HCT116 (cell line): ENCODE results near the gene PARVA. TPM values are rescaled to one million over a fixed set of nuclear protein-coding genes. Genes with fewer than 3 reads are reported as not detected.

Source experiments
- ATAC-seq: fragments of 200-7000 bp; cut with Tn5 transposase; 2 replicates; pipeline ENCODE4 v1.9.1; 2020; ENCODE audit warnings: mild to moderate bottlenecking, moderate library complexity
- BruUV-seq: library from RNA; stranded (reverse); fragments of 400-500 nt; replicated peaks from 2 replicates; lab custom pipeline; 2021; lab: Mats Ljungman, UMichigan
- CTCF ChIA-PET: fragments of 300-600 bp; sonication (Branson Sonifier 250); formaldehyde crosslinking; loops from one replicate; lab custom pipeline; 2021; ENCODE audit warnings: antibody characterized with exemption; lab: Charles Lee
- POLR2A ChIA-PET: fragments of 300-600, 350-600 bp; sonication (Branson Sonifier 250); formaldehyde crosslinking; loops from one replicate; lab custom pipeline; 2021; ENCODE audit warnings: antibody characterized with exemption; lab: Charles Lee
- RAD21 ChIA-PET, 2 experiments: fragments of 300-600 bp; sonication (Branson Sonifier 250); formaldehyde crosslinking; loops; one replicate each; lab custom pipeline; 2023; ENCODE audit warnings: low total read pairs in 2 of 2; ENCODE audit not compliant: uncharacterized antibody in 2 of 2, unreplicated experiment in 2 of 2, low non-redundant PET in 1 of 2; lab: Charles Lee
- DNase-seq: peaks from one replicate; pipeline ENCODE4 v3.0.0-alpha.2; 2010; ENCODE audit warnings: low read depth, low spot score
- H2AFZ ChIP-seq: fragments of 200-600 bp; shearing (Covaris generic), sonication (generic); 2 replicates; pipeline ENCODE4 v1.6.1; 2017; ENCODE audit warnings: low read depth, mixed run types, mixed read lengths, antibody characterized with exemption, low read length; ENCODE audit not compliant: poor library complexity, severe bottlenecking
- H3K27ac ChIP-seq: 2 replicates; pipeline ENCODE4 v1.5.1; 2012; ENCODE audit warnings: low read depth, low read length
- H3K27me3 ChIP-seq: fragments of 200-600 bp; sonication (generic); 2 replicates; pipeline ENCODE4 v1.6.1; 2016; ENCODE audit warnings: mixed run types, low read length, mixed read lengths; ENCODE audit not compliant: insufficient read depth
- H3K36me3 ChIP-seq, 2 experiments: fragments of 200-500 bp in 1 of 2; fragments of 200-600 bp in 1 of 2; sonication (Bioruptor generic) in 1 of 2; sonication (generic) in 1 of 2; 2 replicates each; pipeline versions ENCODE4 v1.5.1 to v1.6.1; 2014 to 2016; ENCODE audit warnings: low read length in 2 of 2, inconsistent platforms in 1 of 2, mixed read lengths in 1 of 2, mixed run types in 1 of 2; ENCODE audit not compliant: insufficient read depth in 2 of 2, control insufficient read depth in 1 of 2
- H3K4me1 ChIP-seq, 2 experiments: fragments of 200-600 bp in 1 of 2; sonication (generic) in 1 of 2; 2 replicates each; pipeline versions ENCODE4 v1.5.1 to v1.6.1; 2012 to 2017; ENCODE audit warnings: low read length in 2 of 2, inconsistent platforms in 1 of 2, mild to moderate bottlenecking in 1 of 2, mixed read lengths in 1 of 2, mixed run types in 1 of 2, moderate library complexity in 1 of 2; ENCODE audit not compliant: insufficient read depth in 2 of 2, control insufficient read depth in 1 of 2
- H3K4me2 ChIP-seq: fragments of 200-600 bp; sonication (generic); 2 replicates; pipeline ENCODE4 v1.6.1; 2017; ENCODE audit warnings: mixed run types, low read length, mixed read lengths
- H3K4me3 ChIP-seq, 2 experiments: fragments of 200-600 bp in 1 of 2; sonication (generic) in 1 of 2; replicated peaks in 1 of 2; 2 replicates each; pipeline ENCODE4 v1.5.1; 2011 to 2016; ENCODE audit warnings: low read length in 2 of 2, control low read depth in 1 of 2, low read depth in 1 of 2, mild to moderate bottlenecking in 1 of 2, mixed read lengths in 1 of 2, mixed run types in 1 of 2
- H3K79me2 ChIP-seq: fragments of 200-600 bp; sonication (generic); 2 replicates; pipeline ENCODE4 v1.6.1; 2017; ENCODE audit warnings: mild to moderate bottlenecking, mixed run types, low read length, moderate library complexity, mixed read lengths; ENCODE audit not compliant: insufficient read depth
- H3K9ac ChIP-seq: fragments of 200-600 bp; sonication (generic); 2 replicates; pipeline ENCODE4 v1.6.1; 2016; ENCODE audit warnings: low read length, mixed read lengths
- H3K9me2 ChIP-seq: fragments of 200-600 bp; sonication (generic), shearing (Covaris generic); 2 replicates; pipeline ENCODE4 v1.6.1; 2017; ENCODE audit warnings: mixed run types, mild to moderate bottlenecking, moderate library complexity; ENCODE audit not compliant: insufficient read depth
- H3K9me3 ChIP-seq, 2 experiments: fragments of 200-500 bp in 1 of 2; fragments of 200-600 bp in 1 of 2; sonication (Bioruptor generic) in 1 of 2; sonication (generic) in 1 of 2; 2 replicates each; pipeline ENCODE4 v1.6.1; 2014 to 2017; ENCODE audit warnings: low read length in 2 of 2, mixed read lengths in 2 of 2, inconsistent platforms in 1 of 2, low read depth in 1 of 2, mild to moderate bottlenecking in 1 of 2, mixed run types in 1 of 2, moderate library complexity in 1 of 2; ENCODE audit not compliant: control insufficient read depth in 1 of 2, insufficient read depth in 1 of 2
- H4K20me1 ChIP-seq: fragments of 200-600 bp; sonication (generic), shearing (Covaris generic); 2 replicates; pipeline ENCODE4 v1.6.1; 2017; ENCODE audit warnings: mixed run types, mild to moderate bottlenecking, moderate library complexity; ENCODE audit not compliant: insufficient read depth
- CBX3 ChIP-seq: IDR thresholded peaks from 2 replicates; pipeline ENCODE4 v1.6.1; 2012; ENCODE audit warnings: low read depth
- CTCF ChIP-seq, 3 experiments: fragments of 200-600 bp in 1 of 3; sonication (generic) in 1 of 3; IDR thresholded peaks in 2 of 3; conservative IDR thresholded peaks in 1 of 3; 2 replicates each; pipeline ENCODE4 v1.5.1; 2012 to 2017; ENCODE audit warnings: low read depth in 2 of 3, low read length in 2 of 3, antibody characterized with exemption in 1 of 3, borderline replicate concordance in 1 of 3, control low read depth in 1 of 3, mild to moderate bottlenecking in 1 of 3, mixed read lengths in 1 of 3, mixed run types in 1 of 3, moderate library complexity in 1 of 3; ENCODE audit not compliant: insufficient read depth in 1 of 3
- EGR1 ChIP-seq: IDR thresholded peaks from 2 replicates; pipeline ENCODE4 v1.6.1; 2012; ENCODE audit warnings: low read depth
- ELF1 ChIP-seq: IDR thresholded peaks from 2 replicates; pipeline ENCODE4 v1.6.1; 2012; ENCODE audit warnings: low read depth, borderline replicate concordance
- EZH2phosphoT487 ChIP-seq: fragments of 200-600 bp; IDR thresholded peaks from 2 replicates; pipeline ENCODE4 v1.6.1; 2018; ENCODE audit warnings: antibody characterized with exemption, borderline replicate concordance
- FOSL1 ChIP-seq: IDR thresholded peaks from 2 replicates; pipeline ENCODE4 v1.6.1; 2012; ENCODE audit warnings: low read depth
- MAX ChIP-seq: IDR thresholded peaks from 2 replicates; pipeline ENCODE4 v1.6.1; 2012
- POLR2A ChIP-seq: IDR thresholded peaks from 2 replicates; pipeline ENCODE4 v1.7.0; 2011; ENCODE audit warnings: borderline replicate concordance; ENCODE audit not compliant: insufficient read depth, insufficient read length; ENCODE audit errors: extremely low read depth
- POLR2AphosphoS5 ChIP-seq: IDR thresholded peaks from 2 replicates; pipeline ENCODE4 v1.6.1; 2011; ENCODE audit warnings: mild to moderate bottlenecking, low read depth, low read length, moderate library complexity
- RAD21 ChIP-seq: IDR thresholded peaks from 2 replicates; pipeline ENCODE4 v1.6.1; 2012; ENCODE audit warnings: low read depth, mild to moderate bottlenecking
- REST ChIP-seq: IDR thresholded peaks from 2 replicates; pipeline ENCODE4 v1.6.1; 2012; ENCODE audit warnings: low read depth
- SIN3A ChIP-seq: IDR thresholded peaks from 2 replicates; pipeline ENCODE4 v1.6.1; 2012; ENCODE audit warnings: low read depth
- SP1 ChIP-seq: IDR thresholded peaks from 2 replicates; pipeline ENCODE4 v1.6.1; 2012; ENCODE audit warnings: low read depth
- SRF ChIP-seq: IDR thresholded peaks from 2 replicates; pipeline ENCODE4 v1.6.1; 2012; ENCODE audit warnings: low read depth
- YY1 ChIP-seq: IDR thresholded peaks from 2 replicates; pipeline ENCODE4 v1.6.1; 2011; ENCODE audit warnings: low read length, low read depth, moderate library complexity, mild to moderate bottlenecking; ENCODE audit not compliant: insufficient replicate concordance; ENCODE audit errors: extremely low read depth
- ZBTB33 ChIP-seq: IDR thresholded peaks from 2 replicates; pipeline ENCODE4 v1.6.1; 2011; ENCODE audit warnings: mild to moderate bottlenecking, low read length, moderate library complexity; ENCODE audit not compliant: insufficient replicate concordance; ENCODE audit errors: extremely low read depth
- ZFX ChIP-seq: fragments of 450-650 bp; IDR thresholded peaks from 2 replicates; pipeline ENCODE4 v1.6.1; 2017
- intact Hi-C: fragments of 100-400 bp; cut with micrococcal nuclease; formaldehyde crosslinking; loops from 2 replicates; pipeline ENCODE4 v1.10.0; 2022
- total RNA-seq: library from RNA; stranded (reverse); gene quantifications from one replicate; pipeline ENCODE4 v1.2.1, GENCODE V29; 2021; ENCODE audit not compliant: unreplicated experiment

Gene PARVA
- total RNA-seq, 1 experiment from 2014 or later, result 18.4 TPM

GRCh38 chr11:12497431-12497830 lies 120.1 kb downstream of the PARVA start:
- Histone ChIP-seq H3K79me2 (no peaks in the 10 kb centered on the region), H3K4me1 (no peaks in the 10 kb centered on the region), H4K20me1 (no peaks in the 10 kb centered on the region), H3K9ac (no peak overlapping the region)
- intact Hi-C loops, result no loop called here
- TF ChIP-seq SP1 (no peak), CTCF (IDR thresholded peaks at IDR 0.05 in 2 of 3, conservative IDR thresholded peaks at IDR 0.05 in 1 of 3; ENCODE audit: borderline replicate concordance in 1 of 3, insufficient read depth in 1 of 3, low read depth in 2 of 3, low read length in 2 of 3) (no peak), EZH2phosphoT487 (no peak), RAD21 (no peak), REST (no peak), POLR2AphosphoS5 (no peak), SRF (no peak), FOSL1 (no peak), ZBTB33 (no peak), SIN3A (no peak), EGR1 (no peak), MAX (no peak), POLR2A (no peak), ZFX (no peak), ELF1 (no peak), YY1 (no peak), CBX3 (no peak)
- TF ChIP-seq, all 23 proteins: peak for 0
- ATAC-seq (no peak), DNase-seq (no peak)
- no peak overlapping the region for H3K4me3 ChIP-seq
- H2AFZ ChIP-seq, result no peak overlapping the region
- H3K36me3 ChIP-seq, result no peaks in the 10 kb centered on the region
- BruUV-seq, result no TSS peak
- ChIA-PET POLR2A (no interaction called here), CTCF (no interaction called here), RAD21 (no interaction called here)
- no peaks in the 10 kb centered on the region for H3K27me3 ChIP-seq
- H3K27ac ChIP-seq, result no peak overlapping the region
- H3K4me2 ChIP-seq, result no peak overlapping the region
- no peaks in the 10 kb centered on the region for H3K9me3 ChIP-seq
- H3K9me2 ChIP-seq, result no peaks in the 10 kb centered on the region
